ENCODE data around the gene AKR1E2. TPM values are rescaled to one million over a fixed set of nuclear protein-coding genes. Genes with fewer than 3 reads are reported as not detected.

The AKR1E2 gene
- total and polyA plus RNA-seq, 9 of the 15 experiments (the other 6 are each of a cell fraction or from before 2014, with no cell fraction given) = 4.2 to 16.6 (median 9.8) TPM

DNA sequence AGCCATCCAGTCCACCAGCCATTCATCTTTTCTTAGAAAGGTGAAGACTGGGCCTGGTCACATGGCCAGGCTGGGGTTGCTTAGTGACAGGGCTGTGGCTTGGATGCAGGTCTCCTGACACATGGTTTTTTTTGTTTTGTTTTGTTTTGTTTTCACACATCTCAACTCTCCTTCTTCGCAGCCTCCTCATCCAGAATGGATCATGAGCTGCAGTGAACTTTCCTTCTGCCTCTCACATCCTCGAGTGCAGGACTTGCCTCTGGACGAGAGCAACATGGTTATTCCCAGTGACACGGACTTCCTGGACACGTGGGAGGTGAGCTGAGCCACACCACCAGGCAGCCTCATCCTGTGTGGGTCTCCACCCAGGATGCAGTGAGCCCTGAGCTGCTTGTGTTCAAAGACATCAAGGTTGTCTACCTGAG is 9.5 kb downstream of the AKR1E2 start:
- Histone ChIP-seq H3K79me2 (ENCODE audit: control insufficient read depth, insufficient read depth, low read length) (no peaks in the 10 kb centered on the region), H2AFZ (ENCODE audit: low read depth, low read length) (no peak overlapping the region), H3K4me1 (replicated peaks in 1 of 2; ENCODE audit: control insufficient read depth in 2 of 2, insufficient read depth in 2 of 2, low read length in 2 of 2) (no peaks in the 10 kb centered on the region; a peak in 1 of 5 replicates), H3K9me3 (replicated peaks; ENCODE audit: control insufficient read depth, insufficient read depth, low read depth, low read length) (no peaks in the 10 kb centered on the region), H3K4me3 (no peak overlapping the region), H3K27ac (ENCODE audit: extremely low read depth, low read depth, low read length) (no peak overlapping the region), H3K4me2 (ENCODE audit: insufficient read depth, low read length) (no peak overlapping the region), H3K9ac (ENCODE audit: insufficient read depth in 1 of 2, low read depth in 2 of 2, low read length in 2 of 2) (no peak overlapping the region), H4K20me1 (replicated peaks; ENCODE audit: control insufficient read depth, insufficient read depth, low read length) (no peaks in the 10 kb centered on the region), H3K27me3 (ENCODE audit: control insufficient read depth in 2 of 2, insufficient read depth in 2 of 2, low read length in 2 of 2) (no peaks in the 10 kb centered on the region), H3K9me1 (ENCODE audit: control insufficient read depth, insufficient read depth, low read length) (no peaks in the 10 kb centered on the region), H3K36me3 (ENCODE audit: control insufficient read depth, insufficient read depth, low read length) (peaks cover 76% of the 10 kb centered on the region)
- intact Hi-C loops (cut with micrococcal nuclease) = no loop called here
- WGBS (ENCODE audit: insufficient coverage, low coverage, missing lambda C conversion rate) = 50% methylated on average over 5 of the region's 5 CpGs
- no peak for DNase-seq (ENCODE audit: extremely low read depth in 1 of 4, low spot score in 3 of 4)
- in situ Hi-C loops (cut with MboI) = no loop called here
- BruUV-seq (replicated peaks) = no TSS peak
- CTCF ChIA-PET (ENCODE audit: low intra/inter-chr PET ratio) = no interaction called here
- POLR2A ChIA-PET = no interaction called here
- TF ChIP-seq ZZZ3 (IDR thresholded peaks at IDR 0.05) = no peak
- no peak for TF ChIP-seq ZNF830 (CRISPR knock-in tag; IDR thresholded peaks at IDR 0.05)
- TF ChIP-seq GTF2E2 (tag; IDR thresholded peaks at IDR 0.05) = no peak
- TF ChIP-seq NONO (IDR thresholded peaks at IDR 0.05; ENCODE audit: low read depth in 2 of 2, low read length in 1 of 2) = no peak
- TF ChIP-seq USF2 (CRISPR knock-in tag; IDR thresholded peaks at IDR 0.05) = peak; percentile 22; the same call in 1 of the 2 replicates
- TF ChIP-seq NCOR1 (IDR thresholded peaks at IDR 0.05) = no peak
- no peak for TF ChIP-seq CBFA2T2 (conservative IDR thresholded peaks at IDR 0.05)
- no peak for TF ChIP-seq RCOR1 (IDR thresholded peaks at IDR 0.05; ENCODE audit: borderline replicate concordance in 1 of 2, low read depth in 2 of 2, low read length in 2 of 2)
- TF ChIP-seq MYC (IDR thresholded peaks at IDR 0.05; ENCODE audit: low read depth, low read length) = no peak
- TF ChIP-seq MYC (CRISPR knock-in tag; IDR thresholded peaks at IDR 0.05; ENCODE audit: borderline replicate concordance, low read depth) = no peak
- TF ChIP-seq RFX1 (IDR thresholded peaks at IDR 0.05) = peak; percentile 46
- TF ChIP-seq, protein P1, sequence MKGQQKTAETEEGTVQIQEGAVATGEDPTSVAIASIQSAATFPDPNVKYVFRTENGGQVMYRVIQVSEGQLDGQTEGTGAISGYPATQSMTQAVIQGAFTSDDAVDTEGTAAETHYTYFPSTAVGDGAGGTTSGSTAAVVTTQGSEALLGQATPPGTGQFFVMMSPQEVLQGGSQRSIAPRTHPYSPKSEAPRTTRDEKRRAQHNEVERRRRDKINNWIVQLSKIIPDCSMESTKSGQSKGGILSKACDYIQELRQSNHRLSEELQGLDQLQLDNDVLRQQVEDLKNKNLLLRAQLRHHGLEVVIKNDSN (CRISPR knock-in tag; IDR thresholded peaks at IDR 0.05) = 0 out of 2 replicates have a peak, but pooled peaks have one; percentile 27
- no peak for TF ChIP-seq GTF2B (IDR thresholded peaks at IDR 0.05; ENCODE audit: extremely low read depth, insufficient read length)
- TF ChIP-seq CBX2 (IDR thresholded peaks at IDR 0.05; ENCODE audit: insufficient read depth, low read length, poor library complexity, severe bottlenecking) = no peak
- no peak for FAIRE-seq
- ATAC-seq = no peak
